GM19395 (cell line): ENCODE results near the gene CPNE2.

Experiments used
- ATAC-seq: cut with Tn5 transposase; IDR thresholded peaks from one replicate; pipeline ENCODE4 v1.9.1; 2021; ENCODE audit warnings: mild to moderate bottlenecking, moderate library complexity; ENCODE audit not compliant: unreplicated experiment

The CPNE2 gene

GRCh38 chr16:57118461-57119084 lies 26.2 kb downstream of the CPNE2 start:
- no peak for ATAC-seq

GRCh38 chr16:57123216-57123973 lies 31.0 kb downstream of the CPNE2 start:
- ATAC-seq: no peak

- ATAC-seq: no peak
Observed at GRCh38 chr16:57123974-57124674, 31.7 kb downstream of the CPNE2 start.

- ATAC-seq: no peak
Observed at GRCh38 chr16:57125376-57125775, 33.0 kb downstream of the CPNE2 start.

- ATAC-seq: no peak
Observed at GRCh38 chr16:57125969-57126368, 33.6 kb downstream of the CPNE2 start.

- ATAC-seq: no peak
Observed at GRCh38 chr16:57126411-57126810, 34.0 kb downstream of the CPNE2 start.

GRCh38 chr16:57127037-57127763 lies 34.8 kb downstream of the CPNE2 start:
- no peak for ATAC-seq

GRCh38 chr16:57127836-57128235 lies 35.5 kb downstream of the CPNE2 start:
- no peak for ATAC-seq

- ATAC-seq: no peak
Observed at GRCh38 chr16:57128771-57129389, 36.5 kb downstream of the CPNE2 start.

GRCh38 chr16:57130950-57131321 lies 38.6 kb downstream of the CPNE2 start:
- no peak for ATAC-seq

- ATAC-seq: no peak
Observed at GRCh38 chr16:57131351-57131970, 39.1 kb downstream of the CPNE2 start.

- no peak for ATAC-seq
Observed at GRCh38 chr16:57132470-57132869, 40.1 kb downstream of the CPNE2 start.

- ATAC-seq: no peak
Observed at GRCh38 chr16:57133031-57133430, 40.6 kb downstream of the CPNE2 start.

GRCh38 chr16:57133886-57134285 lies 41.5 kb downstream of the CPNE2 start:
- ATAC-seq: no peak

GRCh38 chr16:57134982-57135381 lies 42.6 kb downstream of the CPNE2 start:
- ATAC-seq: no peak

GRCh38 chr16:57137043-57137442 lies 44.7 kb downstream of the CPNE2 start:
- ATAC-seq: no peak

- ATAC-seq: no peak
Observed at GRCh38 chr16:57137566-57138273, 45.3 kb downstream of the CPNE2 start.

GRCh38 chr16:57138281-57138935 lies 46.0 kb downstream of the CPNE2 start:
- no peak for ATAC-seq

GRCh38 chr16:57140931-57141668 lies 48.7 kb downstream of the CPNE2 start:
- no peak for ATAC-seq
